Fibroblast of villous mesenchyme (primary cell): ENCODE data around the gene COL6A5. TPM values are rescaled to one million over a fixed set of nuclear protein-coding genes. Genes with fewer than 3 reads are reported as not detected.

Source experiments
- DNase-seq: peaks from one replicate; pipeline ENCODE4 v3.0.0-alpha.2; 2010; ENCODE audit warnings: low read depth
- H3K4me3 ChIP-seq: 2 replicates; pipeline ENCODE4 v1.5.1; 2011; ENCODE audit warnings: low read depth, mild to moderate bottlenecking, low read length
- total RNA-seq: library from RNA; depleted of rRNA; stranded (reverse); fragments of >200 nt; gene quantifications from 2 replicates; pipeline ENCODE4 v1.2.3, GENCODE V29; 2012
- TF ChIP-seq, protein P1 (sequence below): IDR thresholded peaks from 2 replicates; pipeline ENCODE4 v1.5.1; 2012; ENCODE audit warnings: low read depth, mild to moderate bottlenecking, low read length; ENCODE audit not compliant: insufficient read depth

COL6A5 gene
- total RNA-seq, 1 donor: under 0.01 TPM

DNA sequence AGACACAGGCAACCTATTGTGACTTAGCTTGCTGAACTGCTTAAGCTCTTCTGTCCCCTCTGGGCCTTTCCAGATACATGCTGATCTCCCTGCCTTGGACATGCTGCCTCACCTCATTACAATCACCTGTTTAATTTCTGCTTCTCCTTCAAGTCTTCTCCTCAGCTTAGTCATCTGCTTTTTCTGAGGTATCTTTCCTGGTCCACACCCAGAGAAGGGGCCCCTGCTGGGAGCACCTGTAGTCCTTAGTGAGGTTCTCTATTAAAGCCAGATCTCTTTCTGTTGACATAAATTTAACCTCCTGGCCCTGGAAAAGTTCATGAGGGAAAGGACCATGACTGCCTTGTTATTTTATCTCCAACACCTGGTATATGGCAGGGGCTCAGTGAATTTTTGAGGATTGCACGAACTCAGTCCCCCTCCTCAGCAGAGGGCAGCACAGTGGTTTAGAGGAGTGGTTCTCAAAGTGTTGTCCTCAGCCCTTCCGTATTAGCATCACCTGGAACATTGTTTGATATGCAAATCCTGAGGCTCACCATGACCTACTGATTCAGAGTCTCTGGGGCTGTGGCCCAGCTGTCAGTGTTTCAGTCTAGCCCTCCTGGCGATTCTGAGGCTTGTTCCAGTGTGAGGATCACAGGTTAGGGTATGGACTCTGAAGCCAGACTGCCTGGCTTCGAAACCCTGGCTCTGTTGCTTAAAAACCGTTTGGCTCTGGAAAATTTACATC, 184.2 kb downstream of the COL6A5 start:
- TF ChIP-seq, protein P1, sequence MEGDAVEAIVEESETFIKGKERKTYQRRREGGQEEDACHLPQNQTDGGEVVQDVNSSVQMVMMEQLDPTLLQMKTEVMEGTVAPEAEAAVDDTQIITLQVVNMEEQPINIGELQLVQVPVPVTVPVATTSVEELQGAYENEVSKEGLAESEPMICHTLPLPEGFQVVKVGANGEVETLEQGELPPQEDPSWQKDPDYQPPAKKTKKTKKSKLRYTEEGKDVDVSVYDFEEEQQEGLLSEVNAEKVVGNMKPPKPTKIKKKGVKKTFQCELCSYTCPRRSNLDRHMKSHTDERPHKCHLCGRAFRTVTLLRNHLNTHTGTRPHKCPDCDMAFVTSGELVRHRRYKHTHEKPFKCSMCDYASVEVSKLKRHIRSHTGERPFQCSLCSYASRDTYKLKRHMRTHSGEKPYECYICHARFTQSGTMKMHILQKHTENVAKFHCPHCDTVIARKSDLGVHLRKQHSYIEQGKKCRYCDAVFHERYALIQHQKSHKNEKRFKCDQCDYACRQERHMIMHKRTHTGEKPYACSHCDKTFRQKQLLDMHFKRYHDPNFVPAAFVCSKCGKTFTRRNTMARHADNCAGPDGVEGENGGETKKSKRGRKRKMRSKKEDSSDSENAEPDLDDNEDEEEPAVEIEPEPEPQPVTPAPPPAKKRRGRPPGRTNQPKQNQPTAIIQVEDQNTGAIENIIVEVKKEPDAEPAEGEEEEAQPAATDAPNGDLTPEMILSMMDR: no peak
- no peak for DNase-seq
- no peak overlapping the region for H3K4me3 ChIP-seq

DNA sequence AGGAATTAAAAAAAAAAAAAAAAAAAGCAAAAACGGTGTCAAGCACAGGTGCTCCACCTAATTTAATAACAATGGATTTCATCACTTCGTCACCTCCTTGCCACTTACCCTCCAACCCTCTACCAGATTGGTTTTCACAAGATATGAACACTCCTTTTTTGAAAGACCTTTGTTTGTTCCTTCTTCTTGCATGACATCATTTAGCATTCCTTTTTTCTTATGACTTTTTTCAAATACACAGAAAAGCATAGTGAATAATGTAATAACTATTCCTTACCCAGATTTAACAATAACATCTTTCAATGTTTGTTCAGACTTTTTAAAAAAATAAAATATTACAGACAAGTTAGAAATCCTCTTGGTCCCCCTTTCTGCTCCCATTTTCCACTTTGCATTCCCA, 187.8 kb downstream of the COL6A5 start:
- DNase-seq: no peak
- H3K4me3 ChIP-seq: no peak overlapping the region
- TF ChIP-seq, protein P1: no peak

Other genes starting within 250 kb of the COL6A5 start
- gene COL6A6, start 171.5 kb downstream of the COL6A5 start, total RNA-seq: under 0.01 TPM in 1 of 2 replicates, not detected in the other